Hippocampal formation (tissue), 2 donors: ENCODE measurements around the gene THAP7.

ENCODE experiments used
- DNase-seq, 2 donors: peaks; one replicate each; lab custom pipeline; 2025; lab: John Stamatoyannopoulos, UW

THAP7 gene

DNA sequence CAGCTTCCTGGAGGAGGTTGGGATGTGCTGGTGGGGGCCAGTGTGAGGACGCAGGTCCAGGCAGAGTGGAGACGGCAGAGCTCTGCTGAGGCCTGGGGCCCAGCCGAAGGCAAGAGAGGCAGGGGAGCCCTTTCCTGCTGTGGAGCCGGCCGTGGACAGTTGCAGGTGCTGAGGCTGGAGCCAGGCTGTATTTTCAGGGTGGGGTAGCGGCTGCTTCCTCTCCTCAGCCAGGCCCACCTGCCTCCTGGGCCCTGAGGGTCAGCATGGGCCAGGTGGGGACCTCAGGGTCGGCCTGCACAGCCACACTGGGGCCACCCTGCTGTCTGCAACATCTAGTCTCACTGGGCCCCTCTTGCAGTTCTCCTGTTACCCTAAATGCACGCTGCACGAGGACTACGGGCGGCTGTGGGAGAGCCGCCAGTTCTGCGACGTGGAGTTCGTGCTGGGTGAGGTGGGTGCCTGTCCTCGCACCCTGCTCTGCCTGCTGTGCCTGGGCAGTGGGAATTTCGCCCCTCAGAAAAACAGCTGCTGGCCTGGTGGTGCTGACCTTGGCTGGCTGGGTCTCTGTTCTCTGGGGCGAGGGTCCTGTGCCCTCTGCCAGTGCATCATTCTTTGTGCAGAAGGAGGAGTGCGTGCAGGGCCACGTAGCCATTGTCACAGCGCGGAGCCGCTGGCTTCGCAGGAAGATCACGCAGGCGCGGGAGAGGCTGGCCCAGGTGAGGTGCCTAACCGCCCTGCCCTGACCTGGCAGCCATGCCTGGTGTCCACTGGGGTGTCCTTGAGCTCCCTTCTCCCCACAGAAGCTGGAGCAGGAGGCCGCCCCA lies 8.4 kb downstream of the THAP7 start:
- no peak for DNase-seq

DNA sequence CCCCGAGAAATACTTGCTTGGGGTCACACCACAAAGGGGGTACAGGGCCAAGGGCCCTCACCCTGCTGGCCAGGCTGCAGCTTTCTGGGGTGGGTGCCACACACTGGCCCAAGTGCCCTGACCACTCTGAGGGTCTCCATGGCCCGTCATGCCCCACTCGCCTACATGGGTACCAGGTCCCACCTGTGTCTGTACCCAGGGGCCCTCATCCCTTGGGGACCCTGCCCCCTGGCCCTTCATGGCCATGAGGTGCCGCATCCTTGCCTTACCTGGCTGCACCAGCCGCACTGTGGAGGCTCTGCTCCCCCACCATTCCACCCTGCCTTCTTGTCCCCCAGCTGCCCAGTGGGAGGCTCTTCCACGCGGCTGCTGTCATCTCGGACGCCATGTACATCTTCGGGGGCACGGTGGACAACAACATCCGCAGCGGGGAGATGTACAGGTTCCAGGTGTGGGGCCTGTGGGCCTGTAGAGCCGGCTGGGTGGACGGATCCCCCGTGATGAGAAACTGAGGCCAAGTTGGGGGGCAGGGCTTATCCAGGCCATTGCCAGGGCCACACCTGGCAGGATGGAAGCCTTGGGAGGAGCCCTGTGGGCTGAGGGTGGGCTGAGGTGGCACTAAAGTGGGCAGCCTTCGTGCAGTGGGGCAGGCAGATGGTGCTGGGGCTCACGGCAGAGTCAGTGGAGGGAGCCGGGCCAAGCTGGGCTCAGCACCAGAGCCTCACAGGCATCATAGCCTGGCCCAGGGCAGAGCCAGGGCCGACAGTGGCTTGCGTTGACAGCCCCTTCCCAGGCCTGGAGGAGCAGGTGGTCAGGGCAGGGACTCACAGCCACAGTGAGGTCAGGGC lies 9.2 kb downstream of the THAP7 start:
- no peak for DNase-seq

DNA sequence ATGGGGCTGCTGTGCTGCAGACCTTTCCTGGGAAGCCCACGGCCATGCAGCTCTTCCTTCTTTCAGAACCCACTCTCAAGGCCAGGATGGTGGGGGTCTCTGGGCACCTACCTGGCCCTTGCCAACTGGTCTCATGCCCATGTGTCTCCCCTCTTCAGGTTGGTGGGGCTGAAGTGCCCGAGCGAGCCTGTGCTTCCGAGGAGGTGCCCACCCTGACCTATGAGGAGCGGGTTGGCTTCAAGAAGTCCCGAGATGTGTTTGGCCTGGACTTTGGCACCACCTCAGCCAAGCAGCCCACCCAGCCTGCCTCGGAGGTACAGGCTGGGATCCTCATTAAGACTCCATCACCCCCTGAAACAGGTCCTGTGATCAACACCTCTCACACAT lies 9.9 kb downstream of the THAP7 start:
- no peak for DNase-seq

DNA sequence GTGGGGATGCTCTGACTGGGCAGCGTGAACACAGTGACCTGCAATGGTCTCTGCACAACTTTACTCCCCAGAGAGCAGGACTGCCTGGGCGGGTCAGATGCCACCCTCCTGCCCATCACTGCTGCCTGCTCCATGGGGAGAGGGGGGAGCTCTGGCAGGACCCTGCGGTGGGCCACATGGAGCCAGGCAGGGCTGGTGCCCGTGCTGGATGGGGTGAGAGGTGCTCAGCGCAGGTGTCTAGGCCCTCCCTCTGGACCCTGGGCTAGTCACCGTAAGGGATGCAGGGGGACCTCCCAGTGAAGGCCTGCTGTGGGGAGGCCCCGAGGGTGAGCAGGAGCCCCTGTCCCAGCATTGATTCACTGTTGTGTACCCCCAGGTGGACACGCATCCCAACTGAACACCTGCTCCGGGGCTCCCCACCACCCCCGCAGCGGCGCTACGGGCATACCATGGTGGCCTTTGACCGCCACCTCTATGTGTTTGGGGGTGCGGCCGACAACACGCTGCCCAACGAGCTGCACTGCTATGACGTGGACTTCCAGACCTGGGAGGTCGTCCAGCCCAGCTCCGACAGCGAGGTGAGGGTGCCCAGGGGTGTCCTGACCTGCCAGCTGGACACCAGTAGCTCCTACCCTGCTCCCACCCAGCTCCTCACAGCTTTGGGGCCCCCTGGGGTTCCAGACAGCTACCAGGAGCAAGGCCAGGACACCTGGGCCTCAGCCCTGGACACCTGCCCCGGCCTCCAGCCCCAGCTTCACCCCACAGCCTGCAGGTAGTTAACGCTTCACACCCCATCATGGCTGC lies 10.5 kb downstream of the THAP7 start:
- no peak for DNase-seq

DNA sequence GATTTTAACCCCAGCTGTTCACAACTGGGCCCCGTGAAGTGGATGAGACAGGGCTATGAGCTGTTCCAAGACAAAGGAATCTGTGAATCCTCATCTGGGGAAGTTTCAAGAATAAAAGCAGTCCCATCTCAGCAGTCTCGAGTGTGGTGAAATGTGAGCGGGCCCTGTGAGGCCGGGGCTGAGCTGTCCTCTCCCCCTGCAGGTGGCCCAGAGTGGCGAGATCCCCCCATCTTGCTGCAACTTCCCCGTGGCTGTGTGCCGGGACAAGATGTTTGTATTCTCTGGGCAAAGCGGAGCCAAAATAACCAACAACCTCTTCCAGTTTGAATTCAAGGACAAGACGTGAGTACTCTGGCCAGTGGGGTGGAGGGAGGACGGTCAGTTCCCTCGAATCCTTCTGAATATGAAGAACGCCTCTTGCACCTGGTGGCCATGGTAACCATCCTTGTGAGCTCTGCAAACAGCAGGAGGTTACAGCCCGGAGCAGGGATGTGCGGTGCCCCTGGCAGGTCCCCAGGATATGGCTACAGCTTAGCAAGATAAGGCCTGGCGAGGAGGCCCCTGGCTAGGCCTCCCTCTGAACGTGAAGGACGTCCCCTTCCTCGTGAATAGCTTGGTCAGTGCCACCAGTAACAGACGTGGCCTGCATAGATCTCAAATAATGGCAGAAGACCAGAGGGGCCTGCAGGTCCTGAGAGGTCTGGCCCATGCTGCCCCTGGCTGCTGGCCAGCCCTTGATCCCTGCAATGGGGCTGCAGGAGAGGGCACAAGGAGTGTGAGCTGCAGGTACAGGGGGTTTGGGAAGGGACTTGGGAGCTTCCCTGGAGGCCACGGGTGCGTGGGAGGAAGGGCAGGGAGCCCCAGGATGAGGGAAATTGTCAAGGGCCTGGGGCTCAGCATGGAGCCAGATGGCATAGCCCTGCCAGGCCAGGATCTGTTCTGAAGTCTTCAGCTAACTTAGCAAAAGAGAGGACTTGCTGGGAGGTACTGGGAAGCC lies 11.4 kb downstream of the THAP7 start:
- DNase-seq: no peak

DNA sequence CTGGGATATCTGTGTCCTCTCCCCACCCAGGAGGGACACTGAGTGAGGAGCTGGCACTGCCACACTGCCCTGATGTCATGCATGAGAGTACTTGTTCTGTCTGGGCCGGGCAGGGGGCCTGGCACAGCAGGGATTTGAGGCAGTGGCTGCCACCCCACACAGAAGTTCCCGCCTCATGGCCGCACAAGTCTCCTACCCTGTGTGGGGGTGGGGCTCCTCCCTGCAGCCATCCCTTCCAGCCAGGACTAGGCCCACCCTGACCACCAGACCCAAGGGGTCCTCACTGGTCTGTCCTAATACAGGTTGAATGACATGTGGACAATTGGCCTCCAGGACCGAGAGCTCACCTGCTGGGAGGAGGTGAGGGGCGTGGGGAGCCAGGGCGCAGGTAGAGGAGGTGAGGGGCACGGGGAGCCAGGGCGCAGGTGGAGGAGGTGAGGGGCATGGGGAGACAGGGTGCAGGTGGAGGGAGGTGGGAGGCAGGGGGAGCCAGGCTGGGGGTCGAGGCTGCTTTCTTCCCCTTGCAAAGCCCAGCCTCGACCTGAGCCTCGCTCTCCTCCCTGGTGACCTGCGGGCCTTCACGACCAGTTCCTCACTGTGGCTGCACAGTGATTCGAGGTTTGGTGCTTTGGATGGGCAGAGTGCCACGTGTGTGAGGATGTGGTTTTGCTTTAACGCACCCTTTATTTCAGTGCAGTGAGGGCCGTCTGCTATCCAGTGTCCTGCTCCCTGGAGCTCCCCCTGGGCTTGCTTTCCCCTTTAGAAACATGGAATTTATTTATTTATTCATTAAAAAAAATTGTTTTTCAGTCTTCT lies 12.4 kb downstream of the THAP7 start:
- no peak for DNase-seq

DNA sequence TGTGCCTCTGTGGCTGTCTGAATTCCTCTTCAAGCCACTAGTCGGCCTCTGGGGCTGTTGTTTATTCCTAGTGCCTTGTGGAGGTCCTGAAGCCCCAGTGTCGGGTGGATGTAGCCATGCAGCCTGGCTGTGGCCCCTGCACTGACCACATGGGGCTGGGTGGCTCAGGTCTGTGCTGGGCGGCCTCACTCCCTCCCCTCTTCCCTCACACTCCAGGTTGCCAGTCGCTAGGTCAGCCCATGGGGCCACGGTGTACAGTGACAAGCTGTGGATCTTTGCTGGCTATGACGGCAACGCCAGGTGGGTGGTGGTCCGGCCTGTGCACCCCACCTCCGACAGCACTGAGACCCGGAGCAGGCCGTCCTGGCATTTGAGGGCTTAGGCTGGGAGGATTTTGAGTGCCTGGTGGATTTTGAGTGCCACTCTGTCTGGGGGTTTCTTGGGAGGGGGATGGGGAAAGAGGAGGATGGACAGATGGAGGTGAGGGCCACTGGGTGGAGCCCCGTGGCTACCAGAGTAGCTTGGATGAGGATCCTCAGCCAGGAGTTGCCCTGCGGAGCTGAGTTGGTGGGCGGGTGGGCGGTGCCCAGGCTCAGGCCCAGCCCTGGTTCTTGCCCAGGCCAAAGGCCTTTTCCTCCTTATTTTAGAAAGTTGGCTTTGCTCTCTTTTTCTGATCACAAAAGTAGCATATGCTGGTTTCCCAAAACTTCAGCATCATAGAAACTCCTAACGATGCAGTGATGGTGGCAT lies 13.2 kb downstream of the THAP7 start:
- no peak for DNase-seq

DNA sequence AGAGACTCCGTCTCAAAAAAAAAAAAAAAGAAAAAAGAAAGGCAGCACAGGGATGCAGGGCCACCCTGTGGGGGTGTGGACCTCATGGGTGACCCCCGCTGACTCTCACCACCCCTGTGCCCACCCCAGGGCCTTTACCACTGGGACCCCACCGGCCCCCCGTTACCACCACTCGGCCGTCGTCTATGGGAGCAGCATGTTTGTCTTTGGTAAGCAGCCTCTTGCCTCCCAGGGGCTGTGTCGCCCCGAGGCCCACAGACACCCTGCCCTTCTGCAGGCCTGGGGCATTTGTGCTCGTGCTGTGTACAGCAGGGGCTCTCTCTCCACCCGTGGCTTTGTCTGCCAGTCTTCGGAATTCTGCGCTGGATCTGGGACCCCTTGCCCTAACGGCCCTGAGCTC lies 14.5 kb downstream of the THAP7 start:
- no peak for DNase-seq

DNA sequence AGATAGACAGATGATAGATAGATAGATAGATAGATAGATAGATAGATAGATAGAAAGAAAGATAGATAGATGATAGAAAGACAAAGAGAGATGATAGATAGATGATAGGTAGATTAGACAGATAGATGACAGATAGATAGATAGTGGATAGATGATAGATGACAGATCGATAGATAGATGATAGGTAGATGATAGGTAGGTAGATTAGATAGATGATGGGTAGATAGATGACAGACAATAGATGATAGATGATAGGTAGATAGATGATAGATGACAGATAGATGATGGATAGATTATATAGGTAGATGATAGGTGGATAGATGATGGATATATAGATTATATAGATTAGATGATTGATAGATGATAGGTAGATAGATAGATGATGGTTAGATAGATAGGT lies 15.6 kb downstream of the THAP7 start:
- DNase-seq: no peak

DNA sequence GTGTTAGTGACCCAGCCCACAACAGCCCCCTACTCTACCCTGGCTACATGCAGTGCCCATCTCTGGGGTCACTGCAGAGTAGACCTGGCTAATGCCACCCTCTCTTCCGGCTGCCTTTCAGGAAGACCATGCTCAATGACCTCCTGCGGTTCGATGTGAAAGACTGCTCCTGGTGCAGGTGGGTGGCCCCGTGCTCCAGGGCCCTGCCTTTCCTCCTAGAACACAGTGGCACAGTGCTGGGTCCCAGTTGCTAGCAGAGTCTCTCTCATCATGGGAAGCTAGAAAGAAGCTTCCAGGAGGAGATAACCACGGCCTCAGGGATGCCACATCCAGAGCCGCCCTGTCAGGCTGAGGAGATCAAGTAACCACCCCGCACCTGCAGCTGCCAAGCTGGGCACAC lies 16.2 kb downstream of the THAP7 start:
- DNase-seq: no peak

DNA sequence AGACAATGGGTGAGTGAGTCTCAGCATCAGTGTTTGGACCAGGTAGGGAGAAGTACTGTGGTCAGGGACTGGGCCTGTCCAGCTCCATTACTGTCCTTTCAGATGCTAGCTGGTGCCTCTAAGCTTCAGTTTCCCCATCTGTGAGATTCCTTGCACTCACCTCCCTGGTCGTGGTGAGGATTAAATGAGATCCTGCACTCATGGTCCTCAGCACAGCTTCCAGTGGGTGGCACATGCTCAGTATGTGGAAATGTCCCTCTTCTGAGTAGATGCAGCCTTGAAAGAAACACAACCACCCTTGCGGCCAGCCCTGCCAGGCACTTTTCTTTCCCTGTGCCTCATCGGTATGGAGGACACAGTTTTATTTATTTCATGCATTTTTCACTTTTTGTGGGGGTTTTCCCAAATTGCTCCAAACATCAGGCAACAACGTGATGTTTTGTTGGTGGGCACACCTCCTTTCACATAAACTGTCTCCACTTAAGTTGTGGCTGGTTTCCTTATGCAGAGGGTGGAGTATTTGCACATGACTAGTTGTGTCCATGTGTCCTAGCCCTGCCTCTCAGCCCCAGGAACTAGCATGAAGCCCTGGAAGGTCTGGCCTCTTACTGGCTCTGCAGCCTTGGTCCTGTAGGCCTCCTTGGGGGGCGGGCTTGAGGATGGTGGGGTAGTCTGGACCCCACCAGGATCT lies 18.7 kb downstream of the THAP7 start:
- no peak for DNase-seq

DNA sequence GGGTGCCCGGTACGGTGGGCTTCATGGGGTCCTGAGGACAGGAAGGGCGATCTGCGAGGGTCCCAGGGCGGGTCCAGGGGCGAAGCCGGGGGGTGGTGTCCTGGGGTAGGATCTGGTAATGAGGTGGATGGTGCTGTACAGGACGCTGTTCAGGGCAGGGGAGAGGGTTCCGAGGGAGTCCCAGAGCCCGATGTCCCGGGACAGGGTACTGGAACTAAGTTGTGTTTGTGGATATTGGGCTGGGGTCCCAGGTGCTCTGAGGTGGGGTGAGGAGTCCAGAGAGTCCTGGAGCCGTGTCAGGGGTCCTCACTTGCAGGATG lies 19.4 kb downstream of the THAP7 start:
- no peak for DNase-seq

DNA sequence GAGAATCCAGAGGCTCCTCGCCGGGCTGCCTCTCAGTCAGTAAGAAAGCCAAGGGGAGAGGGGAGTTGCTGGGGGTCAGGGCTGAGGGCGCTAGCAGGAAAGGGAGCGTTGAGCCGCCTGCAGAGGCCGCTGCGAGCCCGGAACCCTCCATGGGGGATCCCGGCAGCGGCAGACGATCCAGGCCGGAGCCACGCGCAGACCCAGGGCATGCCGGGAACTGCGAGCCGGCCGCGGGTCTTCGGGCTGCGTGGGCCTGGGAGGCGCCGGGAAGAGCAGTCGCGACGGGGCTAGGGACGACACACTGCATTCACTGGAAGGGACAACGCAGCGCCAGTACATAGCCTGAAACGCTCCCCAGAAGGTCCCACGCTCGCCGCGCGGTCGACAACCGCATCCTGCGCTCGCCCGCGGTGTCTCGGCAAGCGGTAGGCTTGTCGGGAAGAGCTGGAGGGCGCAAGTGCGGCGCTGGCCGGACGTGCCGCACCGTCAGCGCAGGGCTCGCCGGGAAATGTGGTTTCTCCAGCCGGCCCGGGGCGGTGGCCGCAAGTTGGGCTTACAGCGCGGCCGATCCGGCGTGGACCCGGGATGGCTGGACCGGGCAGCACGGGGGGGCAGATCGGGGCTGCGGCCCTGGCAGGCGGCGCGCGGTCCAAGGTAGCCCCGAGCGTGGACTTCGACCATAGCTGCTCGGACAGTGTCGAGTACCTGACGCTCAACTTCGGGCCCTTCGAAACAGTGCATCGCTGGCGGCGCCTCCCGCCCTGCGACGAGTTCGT lies 19.9 kb downstream of the THAP7 start, which contains the start of gene LZTR1:
Gene LZTR1, plus strand, starts transcription at position 511 of the 776 bp plus-strand sequence. Its CDS starts 75 bp downstream, at position 586.
- peak; percentile 80 to 85 for DNase-seq

DNA sequence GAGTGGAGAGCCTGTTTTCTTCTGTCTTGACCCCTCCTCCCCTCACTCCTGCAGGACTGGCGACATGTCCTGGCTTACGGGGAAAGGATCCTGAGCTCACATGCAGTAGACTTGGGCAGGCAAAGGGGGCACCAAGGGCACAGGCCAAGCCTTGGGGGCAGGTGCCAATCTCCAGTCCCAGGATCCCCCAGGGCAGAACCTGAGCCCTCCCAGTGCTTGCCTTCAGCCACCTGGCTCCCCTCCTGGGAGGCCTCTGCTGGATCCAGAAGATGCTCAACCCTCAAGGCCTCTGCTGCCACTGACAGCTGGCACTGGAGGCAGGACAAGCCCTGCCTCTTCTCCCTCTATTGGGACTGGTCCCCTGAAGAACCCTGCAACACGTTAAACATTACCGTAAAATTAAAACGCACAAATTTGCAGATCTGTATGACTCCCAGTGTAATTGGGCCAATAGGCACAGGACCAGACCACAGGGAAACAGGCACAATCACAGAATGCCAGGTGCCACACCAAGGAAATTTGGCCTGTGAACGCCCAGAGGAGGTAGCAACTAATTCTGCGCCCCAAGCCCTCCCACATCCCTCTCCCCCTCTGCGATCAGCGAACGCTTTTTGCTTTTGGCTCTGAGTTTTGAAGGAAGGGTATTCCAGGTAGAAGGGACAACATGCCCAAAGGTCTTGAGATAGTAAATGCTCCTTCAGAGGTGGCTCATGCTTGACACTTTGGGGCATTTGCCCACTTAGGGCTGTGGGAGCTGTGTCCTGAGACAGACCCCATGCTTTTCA lies 20.8 kb downstream of the THAP7 start:
- no peak for DNase-seq

DNA sequence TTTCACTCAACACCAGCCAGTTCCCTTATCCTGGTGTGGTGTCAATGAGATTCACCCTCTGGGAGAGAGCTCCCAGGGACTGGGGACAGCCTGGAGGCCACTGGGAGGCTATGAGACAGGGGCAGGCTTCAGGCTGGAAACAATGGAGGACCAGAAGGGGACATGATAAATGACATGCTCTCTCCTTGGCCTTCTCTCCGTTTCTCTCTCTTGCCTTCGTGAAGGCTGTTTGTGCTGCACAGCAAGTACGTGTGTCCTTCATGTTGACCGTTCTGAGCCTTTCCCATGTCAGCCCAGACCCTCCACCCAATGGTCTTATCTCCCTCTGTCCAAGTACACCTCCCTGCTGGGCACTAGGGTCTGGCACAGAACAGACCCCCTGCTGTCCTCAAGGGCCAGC lies 21.4 kb downstream of the THAP7 start:
- no peak for DNase-seq

DNA sequence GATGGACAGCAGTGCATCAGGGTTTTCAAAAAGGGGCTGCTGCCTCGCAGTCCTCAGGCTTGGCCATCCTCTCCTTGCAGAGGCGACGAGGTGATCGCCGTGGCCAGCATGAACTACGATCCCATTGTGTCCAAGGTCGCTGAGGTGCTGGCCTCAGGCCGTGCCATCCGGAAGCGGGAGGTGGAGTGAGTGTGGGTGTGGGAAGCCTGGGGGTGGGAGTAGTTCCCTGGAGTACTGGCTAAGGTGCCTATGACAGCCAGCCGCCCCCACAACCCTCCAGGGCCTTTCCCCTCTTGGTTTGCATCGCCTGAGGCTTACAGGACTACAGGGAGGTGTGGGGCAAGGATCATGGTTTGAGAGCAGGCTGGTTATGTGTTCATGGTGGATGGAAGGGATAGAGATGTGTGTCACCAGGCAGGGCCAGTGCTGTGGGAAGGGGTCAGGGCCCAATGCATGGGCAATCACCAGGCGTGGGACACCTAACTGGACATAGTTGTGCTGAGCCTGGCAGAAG lies 21.9 kb downstream of the THAP7 start:
- no peak for DNase-seq

DNA sequence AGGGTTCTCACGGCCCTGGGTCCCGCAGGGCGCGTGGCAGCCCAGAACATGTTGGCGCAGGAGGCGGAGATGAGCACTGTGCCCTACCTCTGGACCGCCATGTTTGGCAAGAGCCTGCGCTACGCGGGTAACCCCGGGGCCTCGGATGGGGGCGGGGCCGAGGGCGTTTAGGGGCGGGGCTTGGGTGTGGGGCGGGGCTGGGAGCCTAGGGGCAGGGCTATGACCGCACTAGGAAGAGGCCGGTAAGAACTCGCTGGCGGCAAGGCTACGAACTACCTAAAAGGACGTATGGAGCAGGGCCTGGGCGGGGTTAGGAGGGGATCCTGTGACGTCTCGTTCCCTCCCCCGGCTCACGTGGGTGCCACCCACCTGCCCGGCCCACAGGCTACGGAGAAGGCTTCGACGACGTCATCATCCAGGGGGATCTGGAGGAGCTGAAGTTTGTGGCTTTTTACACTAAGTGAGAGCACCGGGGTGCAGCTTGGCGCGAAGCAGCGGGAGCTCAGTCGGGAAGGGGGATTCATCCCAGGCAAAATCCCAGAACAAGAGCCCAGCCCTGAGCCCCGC lies 22.6 kb downstream of the THAP7 start:
- no peak for DNase-seq
